Measurements from ENCODE around the gene BSX.
A peak's percentile ranks its signal among the peaks of the same experiment; 100 is the strongest.

The BSX gene

GRCh38 chr11:122981388-122982264, at the start of gene BSX:
TSS of gene BSX (minus strand) at chr11:122981834. CDS start at chr11:122981671, 163 bp downstream.
- H3K27me3 ChIP-seq (ENCODE audit: control insufficient read depth in 1 of 2, insufficient read depth in 2 of 2, low read length in 2 of 2): peaks cover 79 to 95% of the 10 kb centered on the region in 2 donors
- no peak within 1 kb of the TSS for H3K4me3 ChIP-seq (ENCODE audit: low read length in 2 of 2)
- no peak within 1 kb of the TSS for H3K27ac ChIP-seq (ENCODE audit: low read length)
- H3K9me3 ChIP-seq (ENCODE audit: control insufficient read depth in 2 of 2, low read length in 2 of 2): no peaks in the 10 kb centered on the region
- no peaks in the 10 kb centered on the region for H3K36me3 ChIP-seq (ENCODE audit: control insufficient read depth in 2 of 2, insufficient read depth in 2 of 2, low read length in 2 of 2)
- peaks cover 29% of the 10 kb centered on the region for H3K4me1 ChIP-seq (ENCODE audit: control insufficient read depth, insufficient read depth, low read length)
- H3K9ac ChIP-seq (ENCODE audit: low read length in 2 of 2): no peak within 1 kb of the TSS

GRCh38 chr11:123030517-123030916, 48.9 kb upstream of the BSX start:
- H3K36me3 ChIP-seq (ENCODE audit: control insufficient read depth in 2 of 2, insufficient read depth in 2 of 2, low read length in 2 of 2): no peaks in the 10 kb centered on the region
- H3K4me3 ChIP-seq (ENCODE audit: low read length in 2 of 2): no peak overlapping the region
- no peak overlapping the region for H3K27ac ChIP-seq (ENCODE audit: low read length)

GRCh38 chr11:123020968-123021367, 39.3 kb upstream of the BSX start:
- H3K9ac ChIP-seq (ENCODE audit: low read length in 2 of 2): no peak overlapping the region
- peaks cover 0 to 6% of the 10 kb centered on the region in 2 donors for H3K27me3 ChIP-seq (ENCODE audit: control insufficient read depth in 1 of 2, insufficient read depth in 2 of 2, low read length in 2 of 2)
- no peaks in the 10 kb centered on the region for H3K36me3 ChIP-seq (ENCODE audit: control insufficient read depth in 2 of 2, insufficient read depth in 2 of 2, low read length in 2 of 2)
- H3K9me3 ChIP-seq (ENCODE audit: control insufficient read depth in 2 of 2, low read length in 2 of 2): no peaks in the 10 kb centered on the region
- H3K4me1 ChIP-seq (ENCODE audit: control insufficient read depth, insufficient read depth, low read length): no peaks in the 10 kb centered on the region
- no peak overlapping the region for H3K27ac ChIP-seq (ENCODE audit: low read length)
- no peak overlapping the region for H3K4me3 ChIP-seq (ENCODE audit: low read length in 2 of 2)

More at GRCh38 chr11:123030517-123030916, 48.9 kb upstream of the BSX start:
- Histone ChIP-seq H3K9me3 (ENCODE audit: control insufficient read depth in 2 of 2, low read length in 2 of 2) (no peaks in the 10 kb centered on the region), H3K27me3 (ENCODE audit: control insufficient read depth in 1 of 2, insufficient read depth in 2 of 2, low read length in 2 of 2) (no peaks in the 10 kb centered on the region), H3K9ac (ENCODE audit: low read length in 2 of 2) (no peak overlapping the region), H3K4me1 (ENCODE audit: control insufficient read depth, insufficient read depth, low read length) (no peaks in the 10 kb centered on the region)

GRCh38 chr11:123018702-123019101, 37.1 kb upstream of the BSX start:
- Histone ChIP-seq H3K4me3 (ENCODE audit: low read length in 2 of 2) (no peak overlapping the region), H3K36me3 (ENCODE audit: control insufficient read depth in 2 of 2, insufficient read depth in 2 of 2, low read length in 2 of 2) (no peaks in the 10 kb centered on the region)

GRCh38 chr11:123011510-123011909, 29.9 kb upstream of the BSX start:
- Histone ChIP-seq H3K36me3 (ENCODE audit: control insufficient read depth in 2 of 2, insufficient read depth in 2 of 2, low read length in 2 of 2) (no peaks in the 10 kb centered on the region), H3K4me3 (ENCODE audit: low read length in 2 of 2) (no peak overlapping the region), H3K9ac (ENCODE audit: low read length in 2 of 2) (no peak overlapping the region), H3K9me3 (ENCODE audit: control insufficient read depth in 2 of 2, low read length in 2 of 2) (no peaks in the 10 kb centered on the region), H3K27ac (ENCODE audit: low read length) (no peak overlapping the region), H3K4me1 (ENCODE audit: control insufficient read depth, insufficient read depth, low read length) (no peaks in the 10 kb centered on the region), H3K27me3 (ENCODE audit: control insufficient read depth in 1 of 2, insufficient read depth in 2 of 2, low read length in 2 of 2) (no peaks in the 10 kb centered on the region)

More at GRCh38 chr11:123018702-123019101, 37.1 kb upstream of the BSX start:
- H3K9ac ChIP-seq (ENCODE audit: low read length in 2 of 2): no peak overlapping the region
- peaks cover 0 to 6% of the 10 kb centered on the region in 2 donors for H3K27me3 ChIP-seq (ENCODE audit: control insufficient read depth in 1 of 2, insufficient read depth in 2 of 2, low read length in 2 of 2)
- H3K27ac ChIP-seq (ENCODE audit: low read length): no peak overlapping the region
- H3K9me3 ChIP-seq (ENCODE audit: control insufficient read depth in 2 of 2, low read length in 2 of 2): no peaks in the 10 kb centered on the region
- no peaks in the 10 kb centered on the region for H3K4me1 ChIP-seq (ENCODE audit: control insufficient read depth, insufficient read depth, low read length)

- no peaks in the 10 kb centered on the region for H3K4me1 ChIP-seq (ENCODE audit: control insufficient read depth, insufficient read depth, low read length)
- no peaks in the 10 kb centered on the region for H3K9me3 ChIP-seq (ENCODE audit: control insufficient read depth in 2 of 2, low read length in 2 of 2)
- H3K27me3 ChIP-seq (ENCODE audit: control insufficient read depth in 1 of 2, insufficient read depth in 2 of 2, low read length in 2 of 2): no peaks in the 10 kb centered on the region
These were observed 25.4 kb upstream of the BSX start for GRCh38 chr11:123006860-123007542.

GRCh38 chr11:123000721-123001120, 19.1 kb upstream of the BSX start:
- Histone ChIP-seq H3K9me3 (ENCODE audit: control insufficient read depth in 2 of 2, low read length in 2 of 2) (no peaks in the 10 kb centered on the region), H3K4me1 (ENCODE audit: control insufficient read depth, insufficient read depth, low read length) (no peaks in the 10 kb centered on the region), H3K9ac (ENCODE audit: low read length in 2 of 2) (no peak overlapping the region), H3K4me3 (ENCODE audit: low read length in 2 of 2) (no peak overlapping the region), H3K27ac (ENCODE audit: low read length) (no peak overlapping the region), H3K36me3 (ENCODE audit: control insufficient read depth in 2 of 2, insufficient read depth in 2 of 2, low read length in 2 of 2) (no peaks in the 10 kb centered on the region), H3K27me3 (ENCODE audit: control insufficient read depth in 1 of 2, insufficient read depth in 2 of 2, low read length in 2 of 2) (peaks cover 5 to 8% of the 10 kb centered on the region in 2 donors)

More at GRCh38 chr11:123006860-123007542, 25.4 kb upstream of the BSX start:
- no peaks in the 10 kb centered on the region for H3K36me3 ChIP-seq (ENCODE audit: control insufficient read depth in 2 of 2, insufficient read depth in 2 of 2, low read length in 2 of 2)
- no peak overlapping the region for H3K9ac ChIP-seq (ENCODE audit: low read length in 2 of 2)
- no peak overlapping the region for H3K4me3 ChIP-seq (ENCODE audit: low read length in 2 of 2)
- H3K27ac ChIP-seq (ENCODE audit: low read length): no peak overlapping the region

GRCh38 chr11:122998727-122999366, 17.2 kb upstream of the BSX start:
- H3K27ac ChIP-seq (ENCODE audit: low read length): no peak overlapping the region
- peaks cover 5 to 8% of the 10 kb centered on the region in 2 donors for H3K27me3 ChIP-seq (ENCODE audit: control insufficient read depth in 1 of 2, insufficient read depth in 2 of 2, low read length in 2 of 2)
- no peak overlapping the region for H3K9ac ChIP-seq (ENCODE audit: low read length in 2 of 2)
- no peaks in the 10 kb centered on the region for H3K36me3 ChIP-seq (ENCODE audit: control insufficient read depth in 2 of 2, insufficient read depth in 2 of 2, low read length in 2 of 2)
- H3K9me3 ChIP-seq (ENCODE audit: control insufficient read depth in 2 of 2, low read length in 2 of 2): no peaks in the 10 kb centered on the region
- no peak overlapping the region for H3K4me3 ChIP-seq (ENCODE audit: low read length in 2 of 2)
- no peaks in the 10 kb centered on the region for H3K4me1 ChIP-seq (ENCODE audit: control insufficient read depth, insufficient read depth, low read length)

- H3K27me3 ChIP-seq (ENCODE audit: control insufficient read depth in 1 of 2, insufficient read depth in 2 of 2, low read length in 2 of 2): peaks cover 5 to 8% of the 10 kb centered on the region in 2 donors
These were observed 13.9 kb upstream of the BSX start for GRCh38 chr11:122995526-122995925.

GRCh38 chr11:122984186-122985011, 2.8 kb upstream of the BSX start:
- H3K36me3 ChIP-seq (ENCODE audit: control insufficient read depth in 2 of 2, insufficient read depth in 2 of 2, low read length in 2 of 2): no peaks in the 10 kb centered on the region
- H3K27me3 ChIP-seq (ENCODE audit: control insufficient read depth in 1 of 2, insufficient read depth in 2 of 2, low read length in 2 of 2): peaks cover 56 to 69% of the 10 kb centered on the region in 2 donors
- H3K9me3 ChIP-seq (ENCODE audit: control insufficient read depth in 2 of 2, low read length in 2 of 2): no peaks in the 10 kb centered on the region
- H3K9ac ChIP-seq (ENCODE audit: low read length in 2 of 2): no peak overlapping the region
- no peak overlapping the region for H3K27ac ChIP-seq (ENCODE audit: low read length)
- peak overlapping the region; percentile 67 to 76 for H3K4me3 ChIP-seq (ENCODE audit: low read length in 2 of 2)
- peaks cover 17% of the 10 kb centered on the region for H3K4me1 ChIP-seq (ENCODE audit: control insufficient read depth, insufficient read depth, low read length)

More at GRCh38 chr11:122995526-122995925, 13.9 kb upstream of the BSX start:
- Histone ChIP-seq H3K27ac (ENCODE audit: low read length) (no peak overlapping the region), H3K4me3 (ENCODE audit: low read length in 2 of 2) (no peak overlapping the region), H3K36me3 (ENCODE audit: control insufficient read depth in 2 of 2, insufficient read depth in 2 of 2, low read length in 2 of 2) (no peaks in the 10 kb centered on the region), H3K9me3 (ENCODE audit: control insufficient read depth in 2 of 2, low read length in 2 of 2) (no peaks in the 10 kb centered on the region), H3K9ac (ENCODE audit: low read length in 2 of 2) (no peak overlapping the region), H3K4me1 (ENCODE audit: control insufficient read depth, insufficient read depth, low read length) (no peaks in the 10 kb centered on the region)

All from stomach smooth muscle (tissue), 2 donors.